HEK293T (cell line): Measurements from ENCODE around the gene MVB12B.

Source experiments
- ARNT ChIP-seq: fragments of 450-650 bp; IDR thresholded peaks from 2 replicates; pipeline ENCODE4 v1.6.1; 2017; ENCODE audit warnings: mild to moderate bottlenecking
- CTBP1 ChIP-seq: fragments of 450-650 bp; IDR thresholded peaks from 2 replicates; pipeline ENCODE4 v1.6.1; 2016; ENCODE audit warnings: borderline replicate concordance
- FOXM1 ChIP-seq: fragments of 450-650 bp; IDR thresholded peaks from 2 replicates; pipeline ENCODE4 v1.6.1; 2017; ENCODE audit warnings: mild to moderate bottlenecking, borderline replicate concordance
- SP1 ChIP-seq: fragments of 450-650 bp; IDR thresholded peaks from 2 replicates; pipeline ENCODE4 v1.6.1; 2017
- TARDBP ChIP-seq: fragments of 450-650 bp; IDR thresholded peaks from 2 replicates; pipeline ENCODE4 v1.6.1; 2016

- TF ChIP-seq TARDBP, result no peak
- no peak for TF ChIP-seq FOXM1
- TF ChIP-seq CTBP1, result no peak
- TF ChIP-seq ARNT, result no peak
- TF ChIP-seq SP1, result no peak
These were observed 16.7 kb downstream of the MVB12B start for GRCh38 chr9:126343271-126343700.
